Body of pancreas (tissue), 4 donors: Measurements from ENCODE around the gene DNAI2. TPM values are rescaled to one million over a fixed set of nuclear protein-coding genes. Genes with fewer than 3 reads are reported as not detected.

Experiments used
- ATAC-seq: fragments of 150-250 bp; one replicate; pipeline ENCODE4 v1.9.1; 2016
- DNase-seq, 4 donors: peaks; one replicate each; pipeline ENCODE4 v3.0.0-alpha.2; 2019
- H3K27ac ChIP-seq, 4 donors: fragments of 200-600 bp; sonication (generic); 1 replicate in 3 of 4; 2 replicates in 1 of 4; pipeline versions ENCODE4 v1.5.1 to v1.6.1; 2016 to 2019; ENCODE audit warnings: mild to moderate bottlenecking in 1 of 4, mixed read lengths in 1 of 4, moderate library complexity in 1 of 4
- H3K27me3 ChIP-seq, 2 donors: fragments of 200-600 bp; sonication (generic); one replicate each; pipeline ENCODE4 v1.6.0; 2016; ENCODE audit warnings: mild to moderate bottlenecking in 1 of 2
- H3K36me3 ChIP-seq, 2 donors: fragments of 200-600 bp; sonication (generic); replicated peaks in 1 of 2; 2 replicates each; pipeline ENCODE4 v1.5.1; 2016; ENCODE audit warnings: low read depth in 2 of 2; ENCODE audit not compliant: insufficient read depth in 1 of 2
- H3K4me1 ChIP-seq: fragments of 200-600 bp; sonication (generic); one replicate; pipeline ENCODE4 v1.6.0; 2016
- H3K4me3 ChIP-seq, 2 donors: fragments of 200-600 bp; sonication (generic); 1 replicate in 1 of 2; 2 replicates in 1 of 2; pipeline ENCODE4 v1.5.1; 2016 to 2019
- H3K9me3 ChIP-seq, 3 donors: fragments of 200-600 bp; sonication (generic); 1 replicate in 2 of 3; 2 replicates in 1 of 3; pipeline ENCODE4 v1.5.1; 2016
- POLR2A ChIP-seq, 3 donors: fragments of 450-650 bp; IDR thresholded peaks; one replicate each; pipeline ENCODE4 v1.6.1; 2016; ENCODE audit warnings: antibody characterized with exemption in 3 of 3, mild to moderate bottlenecking in 2 of 3
- WGBS, 2 donors: methylation state at CpG; one replicate each; pipeline ENCODE4 v1.1.5; 2017; 5-methylcytosine and 5-hydroxymethylcytosine counted together
- intact Hi-C: fragments of 100-400 bp; cut with DNase I; formaldehyde crosslinking; loops from one replicate; pipeline ENCODE4 v1.15.1; 2023
- total RNA-seq, 2 donors: library from RNA; depleted of rRNA; stranded (reverse); fragments of >200 nt; gene quantifications; one replicate each; pipeline ENCODE4 v1.1.0, GENCODE V29; 2016
- TF ChIP-seq, protein P1 (sequence below), 7 experiments: fragments of 450-650 bp in 4 of 7; fragments of 200-600 bp in 3 of 7; sonication (generic) in 3 of 7; IDR thresholded peaks; one replicate each; pipeline ENCODE4 v1.5.1; 2016 to 2019; ENCODE audit warnings: antibody characterized with exemption in 7 of 7

The DNAI2 gene
- total RNA-seq, 2 donors from 2014 or later, result not detected

GRCh38 chr17:74251051-74251450, 23.0 kb upstream of the DNAI2 start:
- Histone ChIP-seq H3K27ac (no peak overlapping the region), H3K27me3 (no peaks in the 10 kb centered on the region), H3K4me3 (no peak overlapping the region), H3K36me3 (no peaks in the 10 kb centered on the region), H3K9me3 (no peaks in the 10 kb centered on the region), H3K4me1 (no peaks in the 10 kb centered on the region)
- TF ChIP-seq POLR2A (IDR thresholded peaks at IDR 0.05), result no peak
- TF ChIP-seq, protein P1, sequence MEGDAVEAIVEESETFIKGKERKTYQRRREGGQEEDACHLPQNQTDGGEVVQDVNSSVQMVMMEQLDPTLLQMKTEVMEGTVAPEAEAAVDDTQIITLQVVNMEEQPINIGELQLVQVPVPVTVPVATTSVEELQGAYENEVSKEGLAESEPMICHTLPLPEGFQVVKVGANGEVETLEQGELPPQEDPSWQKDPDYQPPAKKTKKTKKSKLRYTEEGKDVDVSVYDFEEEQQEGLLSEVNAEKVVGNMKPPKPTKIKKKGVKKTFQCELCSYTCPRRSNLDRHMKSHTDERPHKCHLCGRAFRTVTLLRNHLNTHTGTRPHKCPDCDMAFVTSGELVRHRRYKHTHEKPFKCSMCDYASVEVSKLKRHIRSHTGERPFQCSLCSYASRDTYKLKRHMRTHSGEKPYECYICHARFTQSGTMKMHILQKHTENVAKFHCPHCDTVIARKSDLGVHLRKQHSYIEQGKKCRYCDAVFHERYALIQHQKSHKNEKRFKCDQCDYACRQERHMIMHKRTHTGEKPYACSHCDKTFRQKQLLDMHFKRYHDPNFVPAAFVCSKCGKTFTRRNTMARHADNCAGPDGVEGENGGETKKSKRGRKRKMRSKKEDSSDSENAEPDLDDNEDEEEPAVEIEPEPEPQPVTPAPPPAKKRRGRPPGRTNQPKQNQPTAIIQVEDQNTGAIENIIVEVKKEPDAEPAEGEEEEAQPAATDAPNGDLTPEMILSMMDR (IDR thresholded peaks at IDR 0.05), result no peak
- intact Hi-C loops, result no loop called here
- DNase-seq, result no peak
- whole genome bisulfite sequencing, 2 donors, result 85% methylated on average over 8 of the region's 8 CpGs
- no peak for ATAC-seq

GRCh38 chr17:74251569-74251968, 22.5 kb upstream of the DNAI2 start:
- WGBS, 2 donors, result 81 to 86% methylated on average over 6 of the region's 6 CpGs
- no peak for ATAC-seq
- H3K4me1 ChIP-seq, result no peaks in the 10 kb centered on the region

DNA sequence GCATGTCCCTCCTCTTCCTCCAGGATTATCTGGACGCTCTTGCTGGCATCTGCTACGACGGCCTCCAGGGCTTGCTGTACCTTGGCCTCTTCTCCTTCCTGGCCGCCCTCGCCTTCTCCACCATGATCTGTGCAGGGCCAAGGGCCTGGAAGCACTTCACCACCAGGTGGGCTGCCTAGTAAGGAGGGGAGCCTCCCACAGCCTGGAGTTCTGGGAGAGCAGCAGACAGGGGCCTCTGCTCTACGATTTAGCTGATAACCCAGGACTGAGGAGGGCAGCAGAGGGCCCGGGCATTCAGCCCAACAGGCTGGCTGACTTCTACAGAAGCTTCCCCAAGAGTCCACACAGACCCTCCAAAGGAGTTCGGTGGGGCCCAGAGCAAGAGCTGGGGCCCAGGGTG, 21.8 kb upstream of the DNAI2 start:
- Histone ChIP-seq H3K27ac (no peak overlapping the region), H3K4me1 (no peaks in the 10 kb centered on the region), H3K27me3 (no peaks in the 10 kb centered on the region), H3K9me3 (no peaks in the 10 kb centered on the region), H3K4me3 (no peak overlapping the region), H3K36me3 (no peaks in the 10 kb centered on the region)
- DNase-seq (no peak), ATAC-seq (no peak)
- 84 to 100% methylated on average over 5 to 8 of the region's 8 CpGs for WGBS, 2 donors
- intact Hi-C loops, result no loop called here
- TF ChIP-seq, protein P1 (IDR thresholded peaks at IDR 0.05), result no peak
- TF ChIP-seq POLR2A (IDR thresholded peaks at IDR 0.05), result no peak

More at GRCh38 chr17:74251569-74251968, 22.5 kb upstream of the DNAI2 start:
- TF ChIP-seq, protein P1 (IDR thresholded peaks at IDR 0.05), result no peak
- TF ChIP-seq POLR2A (IDR thresholded peaks at IDR 0.05), result no peak
- H3K36me3 ChIP-seq, result no peaks in the 10 kb centered on the region
- no peaks in the 10 kb centered on the region for H3K9me3 ChIP-seq
- no peaks in the 10 kb centered on the region for H3K27me3 ChIP-seq
- H3K27ac ChIP-seq, result no peak overlapping the region
- intact Hi-C loops, result no loop called here
- H3K4me3 ChIP-seq, result no peak overlapping the region
- no peak for DNase-seq

GRCh38 chr17:74253036-74253435, 21.0 kb upstream of the DNAI2 start:
- Histone ChIP-seq H3K27me3 (no peaks in the 10 kb centered on the region), H3K27ac (no peak overlapping the region), H3K4me1 (no peaks in the 10 kb centered on the region), H3K4me3 (no peak overlapping the region), H3K36me3 (no peaks in the 10 kb centered on the region), H3K9me3 (no peaks in the 10 kb centered on the region)
- ATAC-seq (no peak), DNase-seq (no peak)
- intact Hi-C loops, result no loop called here
- no peak for TF ChIP-seq POLR2A (IDR thresholded peaks at IDR 0.05)
- TF ChIP-seq, protein P1 (IDR thresholded peaks at IDR 0.05), result no peak
- 85% methylated on average over 13 of the region's 13 CpGs; no CpG with 5 or more reads in 1 of the 2 donors for WGBS, 2 donors

DNA sequence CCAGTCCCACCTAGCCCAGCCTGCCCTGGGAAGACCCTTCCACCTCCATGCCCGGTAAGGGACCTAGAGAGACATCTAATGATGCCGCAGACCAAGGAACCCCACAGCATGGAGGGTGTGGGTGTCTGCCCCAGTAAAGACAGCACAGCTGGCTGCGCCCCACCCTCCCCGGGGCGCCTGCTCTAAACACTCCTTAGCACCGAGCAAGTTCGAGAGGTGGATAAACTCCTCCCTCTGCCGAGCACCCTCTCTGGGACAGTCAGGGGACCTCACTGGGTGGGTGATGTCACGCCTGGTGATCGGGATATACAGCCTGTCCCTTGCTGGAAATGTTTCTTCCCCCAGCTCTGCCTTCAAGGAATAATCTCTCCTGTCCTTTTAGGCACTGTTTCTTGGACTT, 16.7 kb upstream of the DNAI2 start:
- Histone ChIP-seq H3K4me3 (no peak overlapping the region), H3K27me3 (no peaks in the 10 kb centered on the region), H3K36me3 (no peaks in the 10 kb centered on the region), H3K27ac (no peak overlapping the region), H3K9me3 (no peaks in the 10 kb centered on the region), H3K4me1 (no peaks in the 10 kb centered on the region)
- 82 to 89% methylated on average over 4 to 10 of the region's 10 CpGs for WGBS, 2 donors
- no peak for ATAC-seq
- intact Hi-C loops, result no loop called here
- no peak for TF ChIP-seq POLR2A (IDR thresholded peaks at IDR 0.05)
- TF ChIP-seq, protein P1 (IDR thresholded peaks at IDR 0.05), result no peak
- no peak for DNase-seq
